DND-41 (cell line): ENCODE measurements around the gene SLC29A2.
"Not testable (repeated sequence)": the region's sequence is repeated elsewhere in the genome, so short reads cannot be mapped to it uniquely, and the experiment has no call there.

Experiments
- ATAC-seq: fragments of 200-7000 bp; cut with Tn5 transposase; 3 replicates; pipeline ENCODE4 v1.9.1; 2021; ENCODE audit warnings: low read depth; ENCODE audit not compliant: insufficient read depth
- DNase-seq: peaks from one replicate; pipeline ENCODE4 v3.0.0-alpha.2; 2020
- H2AFZ ChIP-seq: 2 replicates; pipeline ENCODE4 v1.6.0; 2012; ENCODE audit warnings: low read depth, low read length
- H3K27ac ChIP-seq: 2 replicates; pipeline ENCODE4 v1.5.1; 2012; ENCODE audit warnings: low read length, inconsistent platforms
- H3K27me3 ChIP-seq: fragments of 200-600 bp; sonication (generic); 2 replicates; pipeline ENCODE4 v1.6.0; 2012; ENCODE audit warnings: low read length, mild to moderate bottlenecking, inconsistent platforms; ENCODE audit not compliant: insufficient read depth, poor library complexity
- H3K36me3 ChIP-seq: 2 replicates; pipeline ENCODE4 v1.5.1; 2012; ENCODE audit warnings: low read length, inconsistent platforms; ENCODE audit not compliant: insufficient read depth
- H3K4me1 ChIP-seq: 2 replicates; pipeline ENCODE4 v1.5.1; 2012; ENCODE audit warnings: mild to moderate bottlenecking, low read length; ENCODE audit not compliant: insufficient read depth
- H3K4me2 ChIP-seq: 2 replicates; pipeline ENCODE4 v1.6.0; 2012; ENCODE audit warnings: mild to moderate bottlenecking, moderate library complexity, low read length, inconsistent platforms; ENCODE audit not compliant: insufficient read depth
- H3K4me3 ChIP-seq, 2 experiments: fragments of 200-600 bp in 1 of 2; shearing (Covaris generic) in 1 of 2; 2 replicates each; pipeline ENCODE4 v1.5.1; 2012 to 2016; ENCODE audit warnings: inconsistent platforms in 2 of 2, low read length in 2 of 2, mild to moderate bottlenecking in 2 of 2, low read depth in 1 of 2, moderate library complexity in 1 of 2
- H3K79me2 ChIP-seq: 2 replicates; pipeline ENCODE4 v1.6.0; 2012; ENCODE audit warnings: low read length, inconsistent platforms; ENCODE audit not compliant: insufficient read depth
- H3K9ac ChIP-seq: 2 replicates; pipeline ENCODE4 v1.6.0; 2012; ENCODE audit warnings: low read depth, mild to moderate bottlenecking, inconsistent platforms, low read length, moderate library complexity
- H3K9me3 ChIP-seq: 2 replicates; pipeline ENCODE4 v1.5.1; 2012; ENCODE audit warnings: low read length, moderate library complexity, mild to moderate bottlenecking, inconsistent platforms; ENCODE audit not compliant: insufficient read depth, severe bottlenecking
- H4K20me1 ChIP-seq: 2 replicates; pipeline ENCODE4 v1.6.0; 2012; ENCODE audit warnings: low read length; ENCODE audit not compliant: insufficient read depth
- EZH2 ChIP-seq: IDR thresholded peaks from 3 replicates; pipeline ENCODE4 v1.6.1; 2012; ENCODE audit warnings: borderline replicate concordance, low read depth, mild to moderate bottlenecking, moderate library complexity, low read length, inconsistent platforms; ENCODE audit not compliant: severe bottlenecking
- TF ChIP-seq, protein P1 (sequence below): IDR thresholded peaks from 2 replicates; pipeline ENCODE4 v1.5.1; 2012; ENCODE audit warnings: borderline replicate concordance, low read length, moderate library complexity, mild to moderate bottlenecking; ENCODE audit not compliant: poor library complexity, severe bottlenecking; ENCODE audit errors: extremely low read depth

Gene SLC29A2

DNA sequence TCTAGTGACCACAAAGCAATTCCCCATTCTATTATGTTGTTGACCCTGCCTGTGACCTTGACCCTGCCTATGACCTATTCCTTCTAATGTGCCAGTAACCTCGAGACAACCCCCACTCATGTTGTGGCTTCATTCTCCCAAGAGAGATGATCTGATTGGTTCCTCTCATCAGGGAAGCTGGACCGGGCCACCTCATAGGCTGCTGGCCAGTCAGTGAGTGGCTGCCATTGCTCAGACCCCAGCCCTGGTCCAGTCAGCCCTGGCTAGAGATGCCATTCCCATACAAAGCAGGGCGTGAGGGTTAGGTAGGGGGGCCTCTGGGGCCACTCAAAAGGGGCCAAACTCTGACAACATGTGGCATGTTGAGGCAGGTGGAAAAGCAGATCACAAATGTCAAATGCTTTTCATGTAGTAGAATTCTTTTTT lies 11.9 kb downstream of the SLC29A2 start:
- no peaks in the 10 kb centered on the region for H3K9me3 ChIP-seq
- no peaks in the 10 kb centered on the region for H3K79me2 ChIP-seq
- H4K20me1 ChIP-seq = no peaks in the 10 kb centered on the region
- no peak overlapping the region for H3K4me3 ChIP-seq
- no peak overlapping the region for H2AFZ ChIP-seq
- TF ChIP-seq, protein P1, sequence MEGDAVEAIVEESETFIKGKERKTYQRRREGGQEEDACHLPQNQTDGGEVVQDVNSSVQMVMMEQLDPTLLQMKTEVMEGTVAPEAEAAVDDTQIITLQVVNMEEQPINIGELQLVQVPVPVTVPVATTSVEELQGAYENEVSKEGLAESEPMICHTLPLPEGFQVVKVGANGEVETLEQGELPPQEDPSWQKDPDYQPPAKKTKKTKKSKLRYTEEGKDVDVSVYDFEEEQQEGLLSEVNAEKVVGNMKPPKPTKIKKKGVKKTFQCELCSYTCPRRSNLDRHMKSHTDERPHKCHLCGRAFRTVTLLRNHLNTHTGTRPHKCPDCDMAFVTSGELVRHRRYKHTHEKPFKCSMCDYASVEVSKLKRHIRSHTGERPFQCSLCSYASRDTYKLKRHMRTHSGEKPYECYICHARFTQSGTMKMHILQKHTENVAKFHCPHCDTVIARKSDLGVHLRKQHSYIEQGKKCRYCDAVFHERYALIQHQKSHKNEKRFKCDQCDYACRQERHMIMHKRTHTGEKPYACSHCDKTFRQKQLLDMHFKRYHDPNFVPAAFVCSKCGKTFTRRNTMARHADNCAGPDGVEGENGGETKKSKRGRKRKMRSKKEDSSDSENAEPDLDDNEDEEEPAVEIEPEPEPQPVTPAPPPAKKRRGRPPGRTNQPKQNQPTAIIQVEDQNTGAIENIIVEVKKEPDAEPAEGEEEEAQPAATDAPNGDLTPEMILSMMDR = no peak
- no peak for TF ChIP-seq EZH2
- no peak overlapping the region for H3K9ac ChIP-seq
- H3K4me2 ChIP-seq = no peak overlapping the region
- H3K27me3 ChIP-seq = no peaks in the 10 kb centered on the region
- H3K27ac ChIP-seq = no peak overlapping the region
- DNase-seq (no peak), ATAC-seq (no peak)
- no peaks in the 10 kb centered on the region for H3K4me1 ChIP-seq
- H3K36me3 ChIP-seq = peaks cover 29% of the 10 kb centered on the region

DNA sequence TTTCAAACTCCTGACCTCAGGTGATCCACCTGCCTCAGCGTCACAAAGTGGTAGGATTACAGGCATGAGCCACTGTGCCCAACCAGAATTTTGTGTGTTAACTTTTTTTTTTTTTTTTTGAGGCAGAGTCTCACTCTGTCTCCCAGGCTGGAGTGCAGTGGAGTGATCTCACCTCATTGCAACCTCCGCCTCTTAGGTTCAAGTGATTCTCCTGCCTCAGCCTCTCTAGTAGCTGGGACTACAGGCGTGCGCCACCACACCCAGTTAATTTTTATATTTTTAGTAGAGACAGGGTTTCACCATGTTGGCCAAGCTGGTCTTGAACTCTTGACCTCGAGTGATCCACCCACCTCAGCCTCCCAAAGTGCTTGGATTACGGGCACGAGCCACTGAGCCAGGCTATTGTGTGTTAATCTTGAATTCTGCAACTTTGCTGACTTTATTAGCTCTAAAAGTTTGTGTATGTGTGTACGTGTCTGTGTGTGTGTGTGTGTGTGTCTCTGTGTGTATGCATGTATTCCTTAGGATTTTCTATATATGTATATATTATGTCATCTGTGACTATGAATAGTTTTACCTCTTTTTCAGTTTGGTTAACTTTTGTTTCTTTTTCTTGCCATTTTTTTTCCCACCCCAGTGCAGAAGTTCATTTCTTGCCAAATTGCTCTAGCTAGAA lies 20.9 kb downstream of the SLC29A2 start:
- H3K9me3 ChIP-seq, H4K20me1 ChIP-seq, H3K36me3 ChIP-seq, ATAC-seq, H3K27ac ChIP-seq, DNase-seq, H3K4me2 ChIP-seq, H2AFZ ChIP-seq, H3K27me3 ChIP-seq, H3K9ac ChIP-seq, H3K4me3 ChIP-seq: not testable (repeated sequence)
- H3K4me1 ChIP-seq = peaks cover 31% of the 10 kb centered on the region
- H3K79me2 ChIP-seq = peaks cover 25% of the 10 kb centered on the region

GRCh38 chr11:66349084-66349386 lies 22.5 kb downstream of the SLC29A2 start:
- TF ChIP-seq, protein P1 = no peak
- no peak for TF ChIP-seq EZH2
- peaks cover 42% of the 10 kb centered on the region for H3K4me1 ChIP-seq
- H4K20me1 ChIP-seq = 0 out of 2 replicates have a peak, but pooled peaks cover 4% of the 10 kb centered on the region
- H2AFZ ChIP-seq = no peak overlapping the region
- H3K79me2 ChIP-seq = peaks cover 39% of the 10 kb centered on the region
- no peak overlapping the region for H3K27ac ChIP-seq
- H3K4me2 ChIP-seq = peak overlapping the region; percentile 72; the same call in 1 of the 2 replicates
- DNase-seq = no peak
- H3K9ac ChIP-seq = no peak overlapping the region; the same call in 1 of the 2 replicates
- ATAC-seq = no peak
- H3K27me3 ChIP-seq = no peaks in the 10 kb centered on the region
- no peak overlapping the region for H3K4me3 ChIP-seq
- H3K9me3 ChIP-seq = no peaks in the 10 kb centered on the region
- H3K36me3 ChIP-seq = peaks cover 7% of the 10 kb centered on the region

GRCh38 chr11:66347425-66348276 lies 23.9 kb downstream of the SLC29A2 start, which contains the start of gene B4GAT1:
Gene B4GAT1, minus strand, starts transcription at chr11:66347629. Its CDS starts 84 bp downstream, at chr11:66347545.
- peak within 1 kb of the TSS; percentile 71 for H3K27ac ChIP-seq
- peak within 1 kb of the TSS; percentile 78 for H3K4me2 ChIP-seq
- peak within 1 kb of the TSS; percentile 27 to 92; a peak in 3 of 4 replicates for H3K4me3 ChIP-seq
- H3K79me2 ChIP-seq = peaks cover 52% of the 10 kb centered on the region
- no peaks in the 10 kb centered on the region for H3K9me3 ChIP-seq
- H4K20me1 ChIP-seq = peaks cover 4% of the 10 kb centered on the region; the same call in 1 of the 2 replicates
- H3K36me3 ChIP-seq = peaks cover 6% of the 10 kb centered on the region
- peak; percentile 83 for DNase-seq
- peak within 1 kb of the TSS; percentile 82 for H3K9ac ChIP-seq
- peak within 1 kb of the TSS; percentile 80 for H2AFZ ChIP-seq
- peak; percentile 65 for ATAC-seq
- H3K4me1 ChIP-seq = peaks cover 56% of the 10 kb centered on the region
- H3K27me3 ChIP-seq = no peaks in the 10 kb centered on the region
- TF ChIP-seq, protein P1 = no peak
- no peak for TF ChIP-seq EZH2
